GM23338 (cell line): ENCODE data around the gene PPM1N. TPM values are rescaled to one million over a fixed set of nuclear protein-coding genes. Genes with fewer than 3 reads are reported as not detected.

Source experiments
- ATAC-seq: fragments of 200-7000 bp; cut with Tn5 transposase; 3 replicates; pipeline ENCODE4 v1.9.1; 2020
- DNase-seq: peaks from one replicate; pipeline ENCODE4 v3.0.0-alpha.2; 2015; ENCODE audit warnings: low spot score
- H2AFZ ChIP-seq: fragments of 200-600 bp; sonication (generic); 2 replicates; pipeline ENCODE4 v1.8.0; 2016; ENCODE audit warnings: antibody characterized with exemption, mild to moderate bottlenecking, moderate library complexity
- H3F3A ChIP-seq: fragments of 200-600 bp; sonication (generic); replicated peaks from 2 replicates; pipeline ENCODE4 v1.8.0; 2017; ENCODE audit warnings: antibody characterized with exemption, mixed run types, low read depth
- H3K27ac ChIP-seq: fragments of 200-600 bp; sonication (generic); 2 replicates; pipeline ENCODE4 v1.6.1; 2016; ENCODE audit warnings: low read depth
- H3K27me3 ChIP-seq: fragments of 200-600 bp; sonication (generic); 2 replicates; pipeline ENCODE4 v1.8.0; 2016; ENCODE audit warnings: mild to moderate bottlenecking, mixed run types, moderate library complexity; ENCODE audit not compliant: insufficient read depth
- H3K36me3 ChIP-seq: fragments of 200-600 bp; sonication (generic); 2 replicates; pipeline ENCODE4 v1.8.0; 2016; ENCODE audit warnings: mild to moderate bottlenecking; ENCODE audit not compliant: insufficient read depth
- H3K4me1 ChIP-seq: fragments of 200-600 bp; sonication (generic); 2 replicates; pipeline ENCODE4 v1.8.0; 2016; ENCODE audit warnings: mild to moderate bottlenecking, moderate library complexity; ENCODE audit not compliant: insufficient read depth
- H3K4me2 ChIP-seq: fragments of 200-600 bp; sonication (generic); 2 replicates; pipeline ENCODE4 v1.7.1; 2017; ENCODE audit warnings: mixed run types
- H3K4me3 ChIP-seq: fragments of 200-600 bp; sonication (generic); 2 replicates; pipeline ENCODE4 v1.6.1; 2016; ENCODE audit warnings: mixed run types
- H3K79me2 ChIP-seq: fragments of 200-600 bp; sonication (generic); replicated peaks from 2 replicates; pipeline ENCODE4 v1.8.0; 2017; ENCODE audit warnings: mild to moderate bottlenecking; ENCODE audit not compliant: insufficient read depth
- H3K9me2 ChIP-seq: fragments of 200-600 bp; sonication (generic); 2 replicates; pipeline ENCODE4 v1.8.0; 2017; ENCODE audit not compliant: insufficient read depth
- H4K20me1 ChIP-seq: fragments of 200-600 bp; sonication (generic); replicated peaks from 2 replicates; pipeline ENCODE4 v1.8.0; 2017; ENCODE audit warnings: mild to moderate bottlenecking; ENCODE audit not compliant: insufficient read depth
- H3K27ac Mint-ChIP-seq: 2 replicates; pipeline ENCODE4 v1.8.0; 2020; ENCODE audit warnings: inconsistent platforms, mild to moderate bottlenecking, moderate library complexity, mixed read lengths
- H3K27me3 Mint-ChIP-seq: 3 replicates; pipeline ENCODE4 v1.8.0; 2022; ENCODE audit warnings: low read depth, mild to moderate bottlenecking, moderate library complexity, mixed read lengths, inconsistent platforms; ENCODE audit not compliant: insufficient read depth, poor library complexity
- H3K36me3 Mint-ChIP-seq: 3 replicates; pipeline ENCODE4 v1.8.0; 2021; ENCODE audit warnings: low read depth, mild to moderate bottlenecking, inconsistent platforms, moderate library complexity, mixed read lengths
- H3K4me1 Mint-ChIP-seq: 3 replicates; pipeline ENCODE4 v1.8.0; 2020; ENCODE audit warnings: mild to moderate bottlenecking, inconsistent platforms, mixed read lengths
- H3K4me3 Mint-ChIP-seq: 3 replicates; pipeline ENCODE4 v1.8.0; 2021; ENCODE audit warnings: moderate library complexity, mild to moderate bottlenecking, inconsistent platforms, mixed read lengths
- H3K9me3 Mint-ChIP-seq: 3 replicates; pipeline ENCODE4 v1.8.0; 2020; ENCODE audit warnings: moderate library complexity, mild to moderate bottlenecking, inconsistent platforms, mixed read lengths
- EZH2 ChIP-seq: fragments of 200-600 bp; sonication (generic); IDR thresholded peaks from one replicate; pipeline ENCODE4 v1.8.0; 2017; ENCODE audit warnings: antibody characterized with exemption, mild to moderate bottlenecking, low read depth; ENCODE audit not compliant: unreplicated experiment
- EZH2phosphoT487 ChIP-seq: fragments of 200-600 bp; sonication (generic); IDR thresholded peaks from one replicate; pipeline ENCODE4 v1.8.1; 2018; ENCODE audit warnings: antibody characterized with exemption; ENCODE audit not compliant: unreplicated experiment
- ZNF114 ChIP-seq: fragments of 250-450 bp; sonication (Bioruptor Pico); IDR thresholded peaks from 2 replicates; pipeline ENCODE4 v1.5.0; 2020; ENCODE audit warnings: mild to moderate bottlenecking, moderate library complexity
- ZNF462 ChIP-seq: fragments of 250-450 bp; sonication (Bioruptor Pico); IDR thresholded peaks from 2 replicates; pipeline ENCODE4 v1.5.0; 2020; ENCODE audit warnings: mild to moderate bottlenecking, moderate library complexity
- polyA plus RNA-seq: library from polyadenylated mRNA; unstranded; fragments of >200 nt; fragmentation: Nextera tagmentation; extraction: Ambion mirVana; gene quantifications from 2 replicates; pipeline ENCODE4 v1.2.1, GENCODE V29; 2016
- total RNA-seq: library from RNA; depleted of rRNA; stranded (reverse); fragments of >200 nt; shearing (Covaris generic); gene quantifications from 2 replicates; pipeline ENCODE4 v1.2.3, GENCODE V29; 2014
- TF ChIP-seq, protein P1 (sequence below): IDR thresholded peaks from 2 replicates; pipeline ENCODE4 v1.6.1; 2016; ENCODE audit warnings: antibody characterized with exemption
- TF ChIP-seq, protein P2 (sequence below): IDR thresholded peaks from one replicate; pipeline ENCODE4 v1.6.1; 2018; ENCODE audit warnings: antibody characterized with exemption; ENCODE audit not compliant: unreplicated experiment

Gene PPM1N
- total and polyA plus RNA-seq, 2 experiments from 2014 or later = 15.2 to 25.1 TPM

DNA sequence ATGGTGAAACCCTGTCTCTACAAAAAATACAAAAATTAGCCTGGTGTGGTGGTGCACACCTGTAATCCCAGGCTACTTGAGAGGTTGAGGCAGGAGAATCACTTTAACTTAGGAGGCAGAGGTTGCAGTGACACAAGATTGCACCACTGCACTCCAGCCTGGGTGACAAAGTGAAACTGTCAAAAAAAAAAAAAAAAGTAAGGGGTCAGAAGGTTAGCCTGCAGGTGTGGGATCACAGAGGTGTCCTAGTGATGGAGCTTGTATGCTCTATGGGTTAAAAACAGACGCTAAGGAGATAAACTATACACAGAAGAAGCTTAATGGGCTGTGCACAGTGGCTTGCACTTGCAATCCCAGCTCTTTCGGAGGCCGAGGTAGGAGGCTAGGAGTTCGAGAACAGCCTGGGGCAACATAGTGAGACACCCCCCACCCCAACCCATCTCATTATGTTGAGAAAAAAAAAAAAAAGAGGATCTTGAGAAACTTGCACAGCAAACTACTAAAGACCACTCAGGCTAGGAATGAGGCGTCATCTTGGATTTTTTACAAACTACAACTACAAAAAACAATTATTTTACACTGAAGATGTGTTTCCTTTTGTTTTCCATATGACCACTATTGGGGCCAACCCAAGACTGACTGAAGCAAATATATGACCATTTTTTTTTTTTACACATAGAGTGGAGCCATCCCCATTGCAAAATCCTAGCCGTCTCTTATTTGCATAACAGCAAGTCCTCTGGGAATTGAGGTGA lies 22.5 kb upstream of the PPM1N start:
- peaks cover 16% of the 10 kb centered on the region; the same call in 1 of the 2 replicates for H3K4me1 ChIP-seq
- no peaks in the 10 kb centered on the region for H3K9me2 ChIP-seq
- no peak overlapping the region for H3K4me2 ChIP-seq
- H3K36me3 ChIP-seq = no peaks in the 10 kb centered on the region
- H3K27me3 ChIP-seq = peaks cover 53% of the 10 kb centered on the region
- H3K36me3 Mint-ChIP-seq = no peaks in the 10 kb centered on the region; the same call in 2 of the 3 replicates
- no peak overlapping the region for H3K4me3 Mint-ChIP-seq
- no peak overlapping the region for H2AFZ ChIP-seq
- no peak overlapping the region for H3K27ac ChIP-seq
- H3K27ac Mint-ChIP-seq = no peak overlapping the region
- H3K79me2 ChIP-seq = no peaks in the 10 kb centered on the region
- H3K4me1 Mint-ChIP-seq = peaks cover 26% of the 10 kb centered on the region
- TF ChIP-seq, protein P1, sequence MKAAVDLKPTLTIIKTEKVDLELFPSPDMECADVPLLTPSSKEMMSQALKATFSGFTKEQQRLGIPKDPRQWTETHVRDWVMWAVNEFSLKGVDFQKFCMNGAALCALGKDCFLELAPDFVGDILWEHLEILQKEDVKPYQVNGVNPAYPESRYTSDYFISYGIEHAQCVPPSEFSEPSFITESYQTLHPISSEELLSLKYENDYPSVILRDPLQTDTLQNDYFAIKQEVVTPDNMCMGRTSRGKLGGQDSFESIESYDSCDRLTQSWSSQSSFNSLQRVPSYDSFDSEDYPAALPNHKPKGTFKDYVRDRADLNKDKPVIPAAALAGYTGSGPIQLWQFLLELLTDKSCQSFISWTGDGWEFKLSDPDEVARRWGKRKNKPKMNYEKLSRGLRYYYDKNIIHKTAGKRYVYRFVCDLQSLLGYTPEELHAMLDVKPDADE = no peak
- TF ChIP-seq ZNF114 (CRISPR knock-in tag) = no peak
- H3K9me3 Mint-ChIP-seq = peaks cover 2% of the 10 kb centered on the region; the same call in 2 of the 3 replicates
- no peaks in the 10 kb centered on the region for H4K20me1 ChIP-seq
- H3K4me3 ChIP-seq = no peak overlapping the region
- DNase-seq (no peak), ATAC-seq (no peak)
- H3K27me3 Mint-ChIP-seq = peaks cover 50% of the 10 kb centered on the region
- peaks cover 5% of the 10 kb centered on the region; the same call in 1 of the 2 replicates for H3F3A ChIP-seq

DNA sequence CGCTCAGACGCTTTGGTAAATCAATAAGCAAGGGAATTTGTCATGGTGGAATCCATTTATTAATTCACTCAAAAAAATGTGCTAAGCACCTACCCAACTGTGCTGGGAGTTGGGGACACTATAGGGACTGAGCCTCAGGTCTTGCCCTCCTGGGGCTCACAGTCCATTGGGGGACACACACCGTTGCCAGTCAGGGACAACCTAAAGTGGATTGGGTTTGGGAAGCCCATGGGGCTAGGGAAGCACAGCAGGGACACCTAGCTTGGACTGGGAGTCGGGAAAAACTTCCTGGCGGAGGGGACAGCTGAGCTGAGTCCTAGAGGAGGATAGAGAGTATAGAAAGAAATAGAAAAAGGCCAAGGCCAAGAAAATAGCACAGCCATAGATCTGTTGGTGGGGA lies 21.9 kb upstream of the PPM1N start:
- Mint-ChIP-seq H3K4me3 (no peak overlapping the region; the same call in 2 of the 3 replicates), H3K27me3 (peaks cover 45% of the 10 kb centered on the region), H3K27ac (no peak overlapping the region), H3K36me3 (no peaks in the 10 kb centered on the region; the same call in 2 of the 3 replicates), H3K4me1 (peaks cover 26% of the 10 kb centered on the region), H3K9me3 (peaks cover 2% of the 10 kb centered on the region; the same call in 2 of the 3 replicates)
- Histone ChIP-seq H3F3A (peaks cover 5% of the 10 kb centered on the region; the same call in 1 of the 2 replicates), H3K4me2 (no peak overlapping the region), H3K4me3 (no peak overlapping the region), H3K4me1 (peaks cover 16% of the 10 kb centered on the region; the same call in 1 of the 2 replicates), H3K27ac (no peak overlapping the region), H2AFZ (no peak overlapping the region), H4K20me1 (no peaks in the 10 kb centered on the region), H3K79me2 (no peaks in the 10 kb centered on the region), H3K36me3 (no peaks in the 10 kb centered on the region), H3K27me3 (peaks cover 47% of the 10 kb centered on the region), H3K9me2 (no peaks in the 10 kb centered on the region)
- no peak for DNase-seq
- ATAC-seq = no peak
- TF ChIP-seq EZH2phosphoT487 (no peak), ZNF114 (CRISPR knock-in tag) (no peak), ZNF462 (CRISPR knock-in tag) (no peak), EZH2 (no peak)
- TF ChIP-seq, protein P1 = no peak
- TF ChIP-seq, protein P2, sequence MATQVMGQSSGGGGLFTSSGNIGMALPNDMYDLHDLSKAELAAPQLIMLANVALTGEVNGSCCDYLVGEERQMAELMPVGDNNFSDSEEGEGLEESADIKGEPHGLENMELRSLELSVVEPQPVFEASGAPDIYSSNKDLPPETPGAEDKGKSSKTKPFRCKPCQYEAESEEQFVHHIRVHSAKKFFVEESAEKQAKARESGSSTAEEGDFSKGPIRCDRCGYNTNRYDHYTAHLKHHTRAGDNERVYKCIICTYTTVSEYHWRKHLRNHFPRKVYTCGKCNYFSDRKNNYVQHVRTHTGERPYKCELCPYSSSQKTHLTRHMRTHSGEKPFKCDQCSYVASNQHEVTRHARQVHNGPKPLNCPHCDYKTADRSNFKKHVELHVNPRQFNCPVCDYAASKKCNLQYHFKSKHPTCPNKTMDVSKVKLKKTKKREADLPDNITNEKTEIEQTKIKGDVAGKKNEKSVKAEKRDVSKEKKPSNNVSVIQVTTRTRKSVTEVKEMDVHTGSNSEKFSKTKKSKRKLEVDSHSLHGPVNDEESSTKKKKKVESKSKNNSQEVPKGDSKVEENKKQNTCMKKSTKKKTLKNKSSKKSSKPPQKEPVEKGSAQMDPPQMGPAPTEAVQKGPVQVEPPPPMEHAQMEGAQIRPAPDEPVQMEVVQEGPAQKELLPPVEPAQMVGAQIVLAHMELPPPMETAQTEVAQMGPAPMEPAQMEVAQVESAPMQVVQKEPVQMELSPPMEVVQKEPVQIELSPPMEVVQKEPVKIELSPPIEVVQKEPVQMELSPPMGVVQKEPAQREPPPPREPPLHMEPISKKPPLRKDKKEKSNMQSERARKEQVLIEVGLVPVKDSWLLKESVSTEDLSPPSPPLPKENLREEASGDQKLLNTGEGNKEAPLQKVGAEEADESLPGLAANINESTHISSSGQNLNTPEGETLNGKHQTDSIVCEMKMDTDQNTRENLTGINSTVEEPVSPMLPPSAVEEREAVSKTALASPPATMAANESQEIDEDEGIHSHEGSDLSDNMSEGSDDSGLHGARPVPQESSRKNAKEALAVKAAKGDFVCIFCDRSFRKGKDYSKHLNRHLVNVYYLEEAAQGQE = no peak
